Caco-2 (cell line): ENCODE data around the gene METTL13. TPM values are rescaled to one million over a fixed set of nuclear protein-coding genes. Genes with fewer than 3 reads are reported as not detected.

ENCODE experiments used
- BruUV-seq: library from RNA; stranded (reverse); fragments of 400-500 nt; replicated peaks from 2 replicates; lab custom pipeline; 2021; lab: Mats Ljungman, UMichigan
- CTCF ChIA-PET: fragments of 300-600 bp; sonication (Branson Sonifier 250); formaldehyde crosslinking; loops from one replicate; lab custom pipeline; 2022; ENCODE audit warnings: antibody characterized with exemption; lab: Charles Lee
- POLR2A ChIA-PET: fragments of 300-600 bp; sonication (Branson Sonifier 250); formaldehyde crosslinking; loops from one replicate; lab custom pipeline; 2022; ENCODE audit warnings: antibody characterized with exemption; lab: Charles Lee
- DNase-seq, 2 experiments: peaks; one replicate each; pipeline versions ENCODE4 v3.0.0 to v3.0.0-alpha.2; 2020 to 2022
- H3K27me3 ChIP-seq: replicated peaks from 2 replicates; pipeline ENCODE4 v1.6.0; 2011; ENCODE audit warnings: low read length; ENCODE audit not compliant: control insufficient read depth, insufficient read depth
- H3K36me3 ChIP-seq: 2 replicates; pipeline ENCODE4 v1.5.1; 2011; ENCODE audit warnings: low read length; ENCODE audit not compliant: control insufficient read depth, insufficient read depth
- H3K4me1 ChIP-seq: fragments of 250-450 bp; sonication (Bioruptor Pico); 2 replicates; pipeline ENCODE4 v1.5.1; 2020; ENCODE audit warnings: mild to moderate bottlenecking
- H3K4me3 ChIP-seq: 2 replicates; pipeline ENCODE4 v1.5.1; 2011; ENCODE audit warnings: low read depth, mild to moderate bottlenecking, control low read depth, low read length
- H3K9me3 ChIP-seq: fragments of 250-450 bp; sonication (Bioruptor Pico); 2 replicates; pipeline ENCODE4 v1.5.1; 2020; ENCODE audit warnings: mild to moderate bottlenecking, moderate library complexity
- H3K27ac Mint-ChIP-seq: one replicate; pipeline ENCODE4 v1.8.0; 2022; ENCODE audit warnings: mixed read lengths; ENCODE audit not compliant: unreplicated experiment
- H3K27me3 Mint-ChIP-seq: one replicate; pipeline ENCODE4 v1.8.0; 2022; ENCODE audit warnings: mixed read lengths; ENCODE audit not compliant: insufficient read depth, unreplicated experiment
- H3K36me3 Mint-ChIP-seq: one replicate; pipeline ENCODE4 v1.8.0; 2022; ENCODE audit warnings: mild to moderate bottlenecking, mixed read lengths; ENCODE audit not compliant: insufficient read depth, unreplicated experiment
- H3K4me1 Mint-ChIP-seq: one replicate; pipeline ENCODE4 v1.8.0; 2022; ENCODE audit warnings: low read depth, mixed read lengths; ENCODE audit not compliant: unreplicated experiment
- H3K4me3 Mint-ChIP-seq: one replicate; pipeline ENCODE4 v1.8.0; 2022; ENCODE audit warnings: mild to moderate bottlenecking, moderate library complexity, mixed read lengths; ENCODE audit not compliant: unreplicated experiment
- H3K9me3 Mint-ChIP-seq: one replicate; pipeline ENCODE4 v1.8.0; 2022; ENCODE audit warnings: mixed read lengths; ENCODE audit not compliant: unreplicated experiment
- CTCF ChIP-seq, 2 experiments: fragments of 200-600 bp in 1 of 2; IDR thresholded peaks; 1 replicate in 1 of 2; 2 replicates in 1 of 2; pipeline versions ENCODE4 v1.5.1 to v1.8.0; 2011 to 2022; ENCODE audit warnings: antibody characterized with exemption in 1 of 2, control low read depth in 1 of 2, inconsistent platforms in 1 of 2, low read depth in 1 of 2, low read length in 1 of 2, mild to moderate bottlenecking in 1 of 2, moderate library complexity in 1 of 2; ENCODE audit not compliant: insufficient read depth in 1 of 2, severe bottlenecking in 1 of 2, unreplicated experiment in 1 of 2
- intact Hi-C: fragments of 100-400 bp; cut with micrococcal nuclease; formaldehyde crosslinking; loops from one replicate; pipeline ENCODE4 v1.10.0; 2022; ENCODE audit not compliant: unreplicated experiment
- total RNA-seq: library from RNA; stranded (reverse); gene quantifications from 2 replicates; pipeline ENCODE4 v1.2.3, GENCODE V29; 2022

Gene METTL13
- total RNA-seq, 1 experiment from 2014 or later: 36.9 TPM

- Mint-ChIP-seq H3K27me3 (no peaks in the 10 kb centered on the region), H3K36me3 (no peaks in the 10 kb centered on the region), H3K9me3 (no peaks in the 10 kb centered on the region), H3K4me3 (no peak overlapping the region), H3K4me1 (no peaks in the 10 kb centered on the region), H3K27ac (no peak overlapping the region)
- H3K36me3 ChIP-seq: no peaks in the 10 kb centered on the region
- DNase-seq: no peak
- ChIA-PET POLR2A (no interaction called here), CTCF (no interaction called here)
- no peak overlapping the region for H3K4me3 ChIP-seq
- intact Hi-C loops: no loop called here
- no peak for TF ChIP-seq CTCF (IDR thresholded peaks at IDR 0.05; ENCODE audit: insufficient read depth in 1 of 2, low read depth in 1 of 2, low read length in 1 of 2, severe bottlenecking in 1 of 2, unreplicated experiment in 1 of 2)
- no TSS peak for BruUV-seq
- no peaks in the 10 kb centered on the region for H3K9me3 ChIP-seq
- no peaks in the 10 kb centered on the region for H3K4me1 ChIP-seq
- H3K27me3 ChIP-seq: no peaks in the 10 kb centered on the region
Measured at GRCh38 chr1:171748651-171749050, 32.8 kb upstream of the METTL13 start.

GRCh38 chr1:171751221-171751620 is 30.2 kb upstream of the METTL13 start:
- intact Hi-C loops: no loop called here
- Mint-ChIP-seq H3K4me3 (no peak overlapping the region), H3K27me3 (no peaks in the 10 kb centered on the region), H3K36me3 (no peaks in the 10 kb centered on the region), H3K9me3 (peaks cover under 1% of the 10 kb centered on the region), H3K4me1 (no peaks in the 10 kb centered on the region), H3K27ac (no peak overlapping the region)
- ChIA-PET CTCF (no interaction called here), POLR2A (no interaction called here)
- Histone ChIP-seq H3K4me3 (no peak overlapping the region), H3K36me3 (no peaks in the 10 kb centered on the region), H3K27me3 (no peaks in the 10 kb centered on the region), H3K9me3 (no peaks in the 10 kb centered on the region), H3K4me1 (no peaks in the 10 kb centered on the region)
- no TSS peak for BruUV-seq
- TF ChIP-seq CTCF (IDR thresholded peaks at IDR 0.05; ENCODE audit: insufficient read depth in 1 of 2, low read depth in 1 of 2, low read length in 1 of 2, severe bottlenecking in 1 of 2, unreplicated experiment in 1 of 2): no peak
- DNase-seq: no peak

GRCh38 chr1:171753182-171753581 is 28.3 kb upstream of the METTL13 start:
- H3K36me3 Mint-ChIP-seq: no peaks in the 10 kb centered on the region
- H3K27ac Mint-ChIP-seq: no peak overlapping the region
- H3K9me3 Mint-ChIP-seq: peaks cover 11% of the 10 kb centered on the region
- H3K27me3 Mint-ChIP-seq: no peaks in the 10 kb centered on the region
- H3K36me3 ChIP-seq: no peaks in the 10 kb centered on the region
- POLR2A ChIA-PET: no interaction called here
- no peaks in the 10 kb centered on the region for H3K4me1 Mint-ChIP-seq
- no peak overlapping the region for H3K4me3 Mint-ChIP-seq
- H3K4me3 ChIP-seq: no peak overlapping the region
- H3K27me3 ChIP-seq: no peaks in the 10 kb centered on the region
- TF ChIP-seq CTCF (IDR thresholded peaks at IDR 0.05; ENCODE audit: insufficient read depth in 1 of 2, low read depth in 1 of 2, low read length in 1 of 2, severe bottlenecking in 1 of 2, unreplicated experiment in 1 of 2): no peak
- peaks cover 11% of the 10 kb centered on the region for H3K9me3 ChIP-seq
- no TSS peak for BruUV-seq
- no peak for DNase-seq
- intact Hi-C loops: no loop called here
- H3K4me1 ChIP-seq: no peaks in the 10 kb centered on the region; the same call in 1 of the 2 replicates
- CTCF ChIA-PET: no interaction called here
